Panc1 (cell line): ENCODE results near the gene UTF1. TPM values are rescaled to one million over a fixed set of nuclear protein-coding genes. Genes with fewer than 3 reads are reported as not detected.

Source experiments
- ATAC-seq: fragments of 200-7000 bp; cut with Tn5 transposase; 2 replicates; pipeline ENCODE4 v1.9.1; 2020; ENCODE audit warnings: mild to moderate bottlenecking, moderate library complexity
- BruUV-seq: library from RNA; stranded (reverse); fragments of 400-500 nt; replicated peaks from 2 replicates; lab custom pipeline; 2021; lab: Mats Ljungman, UMichigan
- CTCF ChIA-PET: fragments of 300-600 bp; sonication (Branson Sonifier 250); formaldehyde crosslinking; loops from one replicate; lab custom pipeline; 2022; ENCODE audit warnings: antibody characterized with exemption; lab: Charles Lee
- POLR2A ChIA-PET: fragments of 300-600 bp; sonication (Branson Sonifier 250); formaldehyde crosslinking; loops from one replicate; lab custom pipeline; 2022; ENCODE audit warnings: antibody characterized with exemption; lab: Charles Lee
- DNase-seq: peaks from one replicate; pipeline ENCODE4 v3.0.0-alpha.2; 2010; ENCODE audit warnings: low read depth, low spot score
- H3K27ac ChIP-seq: 2 replicates; pipeline ENCODE4 v1.5.1; 2011; ENCODE audit warnings: mild to moderate bottlenecking, low read length, inconsistent platforms
- H3K27me3 ChIP-seq: fragments of 200-500 bp; sonication (Bioruptor generic); 2 replicates; pipeline ENCODE4 v1.6.0; 2014; ENCODE audit warnings: low read length, inconsistent platforms; ENCODE audit not compliant: control insufficient read depth, insufficient read depth
- H3K36me3 ChIP-seq: fragments of 200-500 bp; sonication (Bioruptor generic); 2 replicates; pipeline ENCODE4 v1.5.1; 2014; ENCODE audit warnings: inconsistent platforms, mild to moderate bottlenecking, low read length, moderate library complexity; ENCODE audit not compliant: control insufficient read depth, insufficient read depth
- H3K4me1 ChIP-seq: 2 replicates; pipeline ENCODE4 v1.5.1; 2011; ENCODE audit warnings: inconsistent platforms, mild to moderate bottlenecking, low read length, moderate library complexity; ENCODE audit not compliant: control insufficient read depth, insufficient read depth
- H3K4me3 ChIP-seq, 2 experiments: 2 replicates each; pipeline ENCODE4 v1.5.1; 2011 to 2012; ENCODE audit warnings: low read depth in 2 of 2, low read length in 2 of 2, mild to moderate bottlenecking in 2 of 2, inconsistent platforms in 1 of 2, moderate library complexity in 1 of 2
- H3K9me3 ChIP-seq: fragments of 200-500 bp; sonication (Bioruptor generic); 2 replicates; pipeline ENCODE4 v1.5.1; 2014; ENCODE audit warnings: low read depth, mild to moderate bottlenecking, inconsistent platforms, low read length, moderate library complexity; ENCODE audit not compliant: control insufficient read depth, insufficient read depth
- POLR2AphosphoS5 ChIP-seq: IDR thresholded peaks from 2 replicates; pipeline ENCODE4 v1.6.1; 2012; ENCODE audit warnings: mild to moderate bottlenecking, low read depth, low read length, moderate library complexity
- REST ChIP-seq, 2 experiments: IDR thresholded peaks; 2 replicates each; pipeline ENCODE4 v1.6.1; 2011 to 2012; ENCODE audit warnings: low read depth in 2 of 2, control low read depth in 1 of 2, low read length in 1 of 2, mild to moderate bottlenecking in 1 of 2, moderate library complexity in 1 of 2; ENCODE audit not compliant: insufficient read depth in 1 of 2
- SIN3A ChIP-seq: IDR thresholded peaks from 2 replicates; pipeline ENCODE4 v1.6.1; 2012; ENCODE audit warnings: low read depth, mild to moderate bottlenecking, low read length, moderate library complexity, borderline replicate concordance; ENCODE audit not compliant: insufficient read depth
- TCF7L2 ChIP-seq: IDR thresholded peaks from 2 replicates; pipeline ENCODE4 v1.6.1; 2011; ENCODE audit warnings: mild to moderate bottlenecking, low read depth, low read length, inconsistent platforms
- in situ Hi-C: cut with HindIII; loops from 2 replicates; pipeline ENCODE4 v1.10.0; 2016; ENCODE audit warnings: low sequenced_read_pairs, low pct_unique_long_range_greater_than_20kb
- intact Hi-C: fragments of 100-400 bp; cut with micrococcal nuclease; formaldehyde crosslinking; loops from one replicate; pipeline ENCODE4 v1.10.0; 2022; ENCODE audit not compliant: unreplicated experiment
- total RNA-seq: library from RNA; stranded (reverse); gene quantifications from one replicate; pipeline ENCODE4 v1.2.1, GENCODE V29; 2021; ENCODE audit not compliant: unreplicated experiment
- TF ChIP-seq, protein P1 (sequence below): fragments of 450-650 bp; IDR thresholded peaks from 2 replicates; pipeline ENCODE4 v1.5.1; 2017; ENCODE audit warnings: mild to moderate bottlenecking

UTF1 gene
- total RNA-seq, 1 experiment from 2014 or later: not detected

DNA sequence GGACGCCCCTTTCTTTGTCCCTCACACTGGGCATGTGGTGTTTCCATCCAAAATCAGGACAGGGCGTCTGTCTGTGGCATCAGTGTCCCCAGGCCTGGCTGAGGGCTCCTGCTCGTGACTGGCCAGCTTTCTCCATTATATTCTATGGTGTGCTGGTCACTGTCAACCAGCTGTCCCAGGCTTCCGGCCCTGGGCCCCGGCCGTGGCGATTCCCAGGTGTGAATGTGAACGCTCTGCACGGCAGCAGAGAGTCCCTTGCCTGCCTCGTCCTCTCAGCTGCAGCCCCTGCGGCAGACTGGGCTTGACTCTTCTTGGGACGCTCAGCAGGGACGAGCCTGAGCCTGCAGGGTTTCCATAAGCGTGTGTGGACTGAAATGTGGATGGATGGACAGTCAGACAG lies 5.9 kb upstream of the UTF1 start:
- no peaks in the 10 kb centered on the region for H3K9me3 ChIP-seq
- in situ Hi-C loops: no loop called here
- TF ChIP-seq SIN3A (no peak), POLR2AphosphoS5 (no peak), REST (IDR thresholded peaks at IDR 0.05; ENCODE audit: insufficient read depth in 1 of 2, low read depth in 2 of 2, low read length in 1 of 2) (no peak), TCF7L2 (no peak)
- TF ChIP-seq, protein P1, sequence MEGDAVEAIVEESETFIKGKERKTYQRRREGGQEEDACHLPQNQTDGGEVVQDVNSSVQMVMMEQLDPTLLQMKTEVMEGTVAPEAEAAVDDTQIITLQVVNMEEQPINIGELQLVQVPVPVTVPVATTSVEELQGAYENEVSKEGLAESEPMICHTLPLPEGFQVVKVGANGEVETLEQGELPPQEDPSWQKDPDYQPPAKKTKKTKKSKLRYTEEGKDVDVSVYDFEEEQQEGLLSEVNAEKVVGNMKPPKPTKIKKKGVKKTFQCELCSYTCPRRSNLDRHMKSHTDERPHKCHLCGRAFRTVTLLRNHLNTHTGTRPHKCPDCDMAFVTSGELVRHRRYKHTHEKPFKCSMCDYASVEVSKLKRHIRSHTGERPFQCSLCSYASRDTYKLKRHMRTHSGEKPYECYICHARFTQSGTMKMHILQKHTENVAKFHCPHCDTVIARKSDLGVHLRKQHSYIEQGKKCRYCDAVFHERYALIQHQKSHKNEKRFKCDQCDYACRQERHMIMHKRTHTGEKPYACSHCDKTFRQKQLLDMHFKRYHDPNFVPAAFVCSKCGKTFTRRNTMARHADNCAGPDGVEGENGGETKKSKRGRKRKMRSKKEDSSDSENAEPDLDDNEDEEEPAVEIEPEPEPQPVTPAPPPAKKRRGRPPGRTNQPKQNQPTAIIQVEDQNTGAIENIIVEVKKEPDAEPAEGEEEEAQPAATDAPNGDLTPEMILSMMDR: no peak
- H3K27ac ChIP-seq: no peak overlapping the region
- DNase-seq (no peak), ATAC-seq (no peak)
- BruUV-seq: no TSS peak
- H3K36me3 ChIP-seq: no peaks in the 10 kb centered on the region
- ChIA-PET CTCF (no interaction called here), POLR2A (no interaction called here)
- intact Hi-C loops: no loop called here
- H3K4me1 ChIP-seq: no peaks in the 10 kb centered on the region
- no peak overlapping the region for H3K4me3 ChIP-seq
- no peaks in the 10 kb centered on the region; the same call in 1 of the 2 replicates for H3K27me3 ChIP-seq

DNA sequence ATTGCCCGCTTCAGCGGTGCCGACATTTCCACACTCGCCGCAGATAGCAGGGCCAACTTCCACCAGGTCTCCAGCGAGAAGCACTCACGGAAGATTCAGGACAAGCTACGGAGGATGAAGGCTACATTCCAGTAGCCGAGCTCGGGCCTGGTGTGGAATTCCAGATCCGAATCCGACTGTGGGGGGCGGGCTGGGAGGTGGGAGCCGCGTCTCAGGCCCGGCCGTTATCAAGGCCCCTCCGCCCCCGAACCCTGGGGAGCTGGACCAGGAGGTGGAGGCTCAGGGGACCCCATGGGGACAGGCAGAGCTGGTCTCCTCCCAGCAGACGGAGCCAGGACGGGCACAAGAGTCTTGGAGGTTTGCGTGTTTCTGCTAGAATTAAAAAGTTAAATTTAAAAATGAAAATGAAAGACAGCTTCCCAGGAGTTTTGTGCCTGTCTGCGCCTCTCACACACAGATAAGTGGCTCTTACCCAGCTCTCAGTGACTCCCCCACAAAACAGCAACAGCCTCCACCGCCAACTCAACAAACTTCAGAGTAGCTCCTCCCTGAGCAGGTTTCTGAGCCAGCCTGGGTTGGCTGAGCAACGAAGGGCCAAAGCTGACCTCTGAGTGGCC lies 5.2 kb upstream of the UTF1 start:
- H3K27ac ChIP-seq: no peak overlapping the region
- no peak overlapping the region for H3K4me3 ChIP-seq
- peaks cover 3% of the 10 kb centered on the region; the same call in 1 of the 2 replicates for H3K27me3 ChIP-seq
- H3K9me3 ChIP-seq: no peaks in the 10 kb centered on the region
- DNase-seq (no peak), ATAC-seq (no peak)
- TF ChIP-seq TCF7L2 (no peak), REST (IDR thresholded peaks at IDR 0.05; ENCODE audit: insufficient read depth in 1 of 2, low read depth in 2 of 2, low read length in 1 of 2) (no peak), SIN3A (no peak), POLR2AphosphoS5 (no peak)
- TF ChIP-seq, protein P1: no peak
- in situ Hi-C loops (no loop called here), intact Hi-C loops (no loop called here)
- H3K36me3 ChIP-seq: no peaks in the 10 kb centered on the region
- CTCF ChIA-PET: no interaction called here
- BruUV-seq: no TSS peak
- POLR2A ChIA-PET: no interaction called here
- no peaks in the 10 kb centered on the region for H3K4me1 ChIP-seq
